SK-N-MC (cell line): ENCODE data around the gene PHF23.

ENCODE experiments used
- DNase-seq: peaks from one replicate; pipeline ENCODE4 v3.0.0-alpha.2; 2011; ENCODE audit warnings: low read depth, low spot score
- H3K27ac ChIP-seq: fragments of 200-600 bp; sonication (generic); 2 replicates; pipeline ENCODE4 v1.5.1; 2016; ENCODE audit warnings: mixed run types
- H3K36me3 ChIP-seq: fragments of 200-600 bp; sonication (generic); 2 replicates; pipeline ENCODE4 v1.6.1; 2017; ENCODE audit warnings: antibody characterized with exemption, low read length, mixed read lengths; ENCODE audit not compliant: insufficient read depth
- H3K4me3 ChIP-seq: fragments of 200-600 bp; sonication (generic); 2 replicates; pipeline ENCODE4 v1.5.1; 2016
- H3K9ac ChIP-seq: fragments of 200-600 bp; sonication (generic); 2 replicates; pipeline ENCODE4 v1.8.0; 2017; ENCODE audit warnings: mixed run types, mixed read lengths; ENCODE audit not compliant: insufficient read length
- H3K9me3 ChIP-seq: fragments of 200-600 bp; sonication (generic); 2 replicates; pipeline ENCODE4 v1.6.1; 2017; ENCODE audit warnings: low read depth, mild to moderate bottlenecking, antibody characterized with exemption, low read length, moderate library complexity, mixed read lengths
- EZH2 ChIP-seq: fragments of 200-600 bp; sonication (generic); IDR thresholded peaks from one replicate; pipeline ENCODE4 v1.6.1; 2017; ENCODE audit warnings: antibody characterized with exemption
- FOXP2 ChIP-seq: optimal IDR thresholded peaks from 2 replicates; pipeline ENCODE3; 2011; ENCODE audit warnings: mild to moderate bottlenecking, moderate library complexity; ENCODE audit not compliant: insufficient read depth; ENCODE audit errors: extremely low read length, control extremely low read depth
- POLR2AphosphoS5 ChIP-seq: IDR thresholded peaks from 2 replicates; pipeline ENCODE4 v1.6.1; 2012; ENCODE audit warnings: mild to moderate bottlenecking, low read depth, low read length, borderline replicate concordance

Gene PHF23

DNA sequence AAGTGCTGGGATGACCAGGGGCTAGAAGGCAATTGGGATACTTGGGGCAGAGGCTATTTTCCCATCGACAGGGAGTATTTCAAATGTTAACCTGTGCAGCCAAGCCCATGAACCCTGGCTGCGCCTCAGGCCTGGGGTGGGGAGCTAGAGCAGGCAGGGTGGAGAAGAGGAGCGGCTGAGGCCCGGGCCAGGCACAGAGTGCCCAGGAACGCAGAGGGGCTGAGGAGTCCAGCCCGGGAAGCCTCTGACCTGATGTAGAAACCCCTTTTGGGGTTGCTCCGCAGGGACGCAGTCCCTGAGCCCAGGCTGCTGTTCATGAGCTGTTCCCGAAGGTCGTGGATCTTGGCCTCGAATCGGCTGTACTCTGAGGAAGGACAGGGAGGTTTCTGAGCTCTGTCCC is 43.3 kb downstream of the PHF23 start:
- no peak overlapping the region for H3K9ac ChIP-seq
- peaks cover 43% of the 10 kb centered on the region; the same call in 1 of the 2 replicates for H3K36me3 ChIP-seq
- H3K9me3 ChIP-seq, result no peaks in the 10 kb centered on the region
- no peak for DNase-seq
- no peak for TF ChIP-seq POLR2AphosphoS5
- no peak for TF ChIP-seq FOXP2
- no peak for TF ChIP-seq EZH2
- no peak overlapping the region for H3K4me3 ChIP-seq
- no peak overlapping the region for H3K27ac ChIP-seq

DNA sequence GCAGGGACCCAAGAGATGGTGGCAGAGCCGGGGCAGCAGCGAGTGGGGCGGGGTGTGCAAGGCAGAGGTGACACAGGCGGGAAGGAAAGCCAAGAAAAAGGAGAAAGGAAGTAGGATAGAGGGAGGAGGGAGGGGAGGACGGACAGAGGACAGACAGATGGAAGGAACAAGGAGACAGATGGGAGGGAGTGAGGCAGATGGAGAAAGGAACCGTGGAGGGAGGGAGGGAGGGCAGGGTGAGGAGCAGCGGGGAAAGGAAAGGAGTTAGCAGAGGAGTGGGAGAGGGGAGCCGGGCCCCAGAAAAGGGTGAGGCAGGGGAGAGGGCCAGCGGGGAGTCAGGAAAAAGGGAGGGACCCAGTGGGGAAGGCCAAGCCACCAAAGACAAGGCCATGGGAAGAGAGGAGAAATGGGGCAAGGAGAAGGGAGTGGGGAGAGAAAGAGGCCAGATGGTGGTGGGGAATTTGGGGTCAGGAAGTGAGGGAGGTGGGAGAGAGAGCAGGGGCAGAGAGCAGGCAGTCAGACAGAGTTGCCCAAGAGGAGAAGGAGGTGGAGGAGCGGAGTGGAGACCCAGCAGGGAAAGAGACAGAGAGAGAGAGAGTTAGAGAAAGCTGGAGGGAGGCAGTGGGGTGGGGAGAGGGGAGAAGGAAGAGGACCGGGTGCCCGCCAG is 46.9 kb downstream of the PHF23 start:
- Histone ChIP-seq H3K9ac (no peak overlapping the region), H3K27ac (no peak overlapping the region), H3K9me3 (no peaks in the 10 kb centered on the region), H3K4me3 (no peak overlapping the region), H3K36me3 (peaks cover 38% of the 10 kb centered on the region; the same call in 1 of the 2 replicates)
- TF ChIP-seq POLR2AphosphoS5, result no peak
- no peak for TF ChIP-seq EZH2
- no peak for TF ChIP-seq FOXP2
- no peak for DNase-seq

DNA sequence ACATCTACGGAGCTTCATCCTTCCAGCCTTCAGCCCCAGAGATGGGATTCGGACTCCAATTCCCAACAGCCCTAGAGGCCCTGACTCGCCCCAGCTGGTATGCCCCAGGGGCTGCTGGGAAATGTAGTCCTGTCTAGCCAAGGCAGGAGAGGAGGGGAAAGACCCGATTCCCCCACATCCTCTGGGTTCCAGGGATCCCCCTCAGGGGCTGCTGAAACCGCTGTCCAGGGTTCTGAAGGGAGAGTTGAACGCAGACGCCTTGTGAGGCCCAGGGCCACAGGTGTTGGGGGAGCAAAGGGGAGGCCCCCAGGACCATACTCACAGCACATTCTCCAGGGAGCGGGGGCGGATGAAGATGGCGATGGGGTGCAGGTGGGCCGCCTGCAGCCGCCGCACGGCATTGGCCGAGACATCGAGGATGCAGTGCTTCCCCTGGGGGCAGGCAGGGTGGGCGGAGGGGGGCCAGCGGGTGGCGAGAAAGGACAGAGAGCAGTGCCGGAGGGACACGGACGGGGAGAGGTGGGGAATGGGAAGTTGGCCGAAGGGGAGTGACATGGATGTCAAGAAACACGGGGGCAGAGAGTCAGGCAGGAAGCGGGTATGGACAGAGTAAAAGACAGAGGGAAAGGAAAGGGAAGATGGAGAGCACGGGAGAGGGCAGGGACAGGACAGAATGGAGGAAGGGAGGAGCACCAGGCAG is 47.5 kb downstream of the PHF23 start:
- TF ChIP-seq POLR2AphosphoS5 (no peak), EZH2 (no peak), FOXP2 (no peak)
- Histone ChIP-seq H3K9ac (no peak overlapping the region), H3K9me3 (no peaks in the 10 kb centered on the region), H3K27ac (no peak overlapping the region), H3K4me3 (no peak overlapping the region), H3K36me3 (peaks cover 32% of the 10 kb centered on the region; the same call in 1 of the 2 replicates)
- no peak for DNase-seq

DNA sequence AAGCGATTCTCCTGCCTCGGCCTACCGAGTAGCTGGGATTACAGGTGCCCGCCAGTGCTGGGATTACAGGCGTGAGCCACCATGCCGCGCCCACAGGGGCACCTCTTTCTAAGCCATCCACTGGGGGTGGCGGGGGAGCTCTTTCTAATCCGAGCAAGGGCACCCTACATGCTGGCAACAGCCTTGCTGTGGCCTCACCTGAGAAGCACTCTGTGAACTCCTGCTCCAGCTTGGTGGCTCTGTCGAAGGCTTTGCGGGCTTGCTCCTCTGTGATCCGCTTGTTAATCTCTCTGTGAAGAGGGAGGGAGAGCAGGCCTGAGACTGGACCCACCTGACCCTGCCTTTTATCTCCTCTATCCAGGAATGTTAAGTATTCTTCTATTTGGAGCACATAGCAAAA is 48.2 kb downstream of the PHF23 start:
- H3K9me3 ChIP-seq, result no peaks in the 10 kb centered on the region
- no peak overlapping the region for H3K4me3 ChIP-seq
- TF ChIP-seq EZH2, result no peak
- no peak for TF ChIP-seq POLR2AphosphoS5
- TF ChIP-seq FOXP2, result no peak
- H3K36me3 ChIP-seq, result peaks cover 25% of the 10 kb centered on the region; the same call in 1 of the 2 replicates
- H3K27ac ChIP-seq, result no peak overlapping the region
- DNase-seq, result no peak
- no peak overlapping the region for H3K9ac ChIP-seq

GRCh38 chr17:7190276-7190917 is 48.9 kb downstream of the PHF23 start:
- no peak overlapping the region for H3K9ac ChIP-seq
- no peak for TF ChIP-seq FOXP2
- TF ChIP-seq EZH2, result no peak
- no peak for TF ChIP-seq POLR2AphosphoS5
- no peaks in the 10 kb centered on the region for H3K9me3 ChIP-seq
- H3K27ac ChIP-seq, result no peak overlapping the region
- no peak overlapping the region for H3K4me3 ChIP-seq
- DNase-seq, result no peak
- peaks cover 19% of the 10 kb centered on the region; the same call in 1 of the 2 replicates for H3K36me3 ChIP-seq

- DNase-seq, result no peak
- no peak for TF ChIP-seq FOXP2
- no peak overlapping the region for H3K4me3 ChIP-seq
- peaks cover 4% of the 10 kb centered on the region; the same call in 1 of the 2 replicates for H3K36me3 ChIP-seq
- no peaks in the 10 kb centered on the region for H3K9me3 ChIP-seq
- no peak overlapping the region for H3K27ac ChIP-seq
- H3K9ac ChIP-seq, result no peak overlapping the region
Observed at GRCh38 chr17:7186241-7186640, 53.0 kb downstream of the PHF23 start.
